SK-N-SH (cell line): ENCODE measurements around the gene TMEM106B. TPM values are rescaled to one million over a fixed set of nuclear protein-coding genes. Genes with fewer than 3 reads are reported as not detected.

Experiments used
- CTCF ChIA-PET: fragments of 300-600, 350-600 bp; formaldehyde crosslinking; extraction: SDS; loops from one replicate; lab custom pipeline; 2021; lab: Yijun Ruan, JAX
- POLR2A ChIA-PET: fragments of 350-600 bp; sonication (Branson Sonifier 250); formaldehyde crosslinking; extraction: SDS; loops from one replicate; lab custom pipeline; 2020; ENCODE audit warnings: antibody characterized with exemption, inconsistent platforms; lab: Yijun Ruan, JAX
- DNase-seq: peaks from one replicate; pipeline ENCODE4 v3.0.0; 2012
- H2AFZ ChIP-seq: fragments of 200-600 bp; sonication (generic); 2 replicates; pipeline ENCODE4 v1.8.1; 2016; ENCODE audit warnings: antibody characterized with exemption, mild to moderate bottlenecking, low read depth
- H3F3A ChIP-seq: fragments of 200-600 bp; sonication (generic); replicated peaks from 2 replicates; pipeline ENCODE3; 2016; ENCODE audit warnings: antibody characterized with exemption, mild to moderate bottlenecking; ENCODE audit not compliant: insufficient read depth
- H3K27ac ChIP-seq, 2 experiments: fragments of 200-500 bp in 1 of 2; fragments of 200-600 bp in 1 of 2; sonication (Bioruptor generic) in 1 of 2; sonication (generic), shearing (Covaris generic) in 1 of 2; 2 replicates each; pipeline versions ENCODE4 v1.5.1 to v1.6.1; 2014 to 2016; ENCODE audit warnings: low read depth in 2 of 2, inconsistent platforms in 1 of 2, low read length in 1 of 2, mild to moderate bottlenecking in 1 of 2, mixed read lengths in 1 of 2
- H3K27me3 ChIP-seq: fragments of 200-600 bp; sonication (generic), shearing (Covaris generic); 2 replicates; pipeline ENCODE4 v1.6.1; 2016; ENCODE audit warnings: mixed run types; ENCODE audit not compliant: insufficient read depth
- H3K36me3 ChIP-seq, 2 experiments: fragments of 200-500 bp in 1 of 2; fragments of 200-600 bp in 1 of 2; sonication (Bioruptor generic) in 1 of 2; sonication (generic) in 1 of 2; replicated peaks in 1 of 2; 2 replicates each; pipeline versions ENCODE3 to v1.5.1; 2014 to 2016; ENCODE audit warnings: low read length in 1 of 2, mild to moderate bottlenecking in 1 of 2; ENCODE audit not compliant: insufficient read depth in 2 of 2, control insufficient read depth in 1 of 2
- H3K4me1 ChIP-seq, 2 experiments: fragments of 200-500 bp in 1 of 2; fragments of 200-600 bp in 1 of 2; sonication (Bioruptor generic) in 1 of 2; sonication (generic), shearing (Covaris generic) in 1 of 2; 2 replicates each; pipeline versions ENCODE4 v1.5.1 to v1.6.1; 2014 to 2016; ENCODE audit warnings: low read depth in 1 of 2, low read length in 1 of 2, mixed run types in 1 of 2; ENCODE audit not compliant: insufficient read depth in 2 of 2, control insufficient read depth in 1 of 2
- H3K4me2 ChIP-seq: fragments of 200-600 bp; sonication (generic), shearing (Covaris generic); 2 replicates; pipeline ENCODE4 v1.6.1; 2017; ENCODE audit warnings: mixed run types
- H3K4me3 ChIP-seq, 2 experiments: fragments of 200-500 bp in 1 of 2; fragments of 200-600 bp in 1 of 2; sonication (Bioruptor generic) in 1 of 2; sonication (generic), shearing (Covaris generic) in 1 of 2; 2 replicates each; pipeline versions ENCODE4 v1.5.1 to v1.8.1; 2014 to 2016; ENCODE audit warnings: low read depth in 2 of 2, inconsistent platforms in 1 of 2, low read length in 1 of 2, mild to moderate bottlenecking in 1 of 2, mixed read lengths in 1 of 2, moderate library complexity in 1 of 2
- H3K79me2 ChIP-seq: fragments of 200-600 bp; sonication (generic); 2 replicates; pipeline ENCODE4 v1.8.1; 2017; ENCODE audit warnings: mild to moderate bottlenecking; ENCODE audit not compliant: insufficient read depth
- H3K9ac ChIP-seq: fragments of 200-600 bp; sonication (generic); 2 replicates; pipeline ENCODE4 v1.6.1; 2017; ENCODE audit warnings: mixed run types
- H3K9me2 ChIP-seq: fragments of 200-600 bp; sonication (generic); 2 replicates; pipeline ENCODE4 v1.6.1; 2017; ENCODE audit warnings: mixed run types
- H3K9me3 ChIP-seq: fragments of 200-600 bp; sonication (generic); 2 replicates; pipeline ENCODE4 v1.6.1; 2017; ENCODE audit warnings: mixed run types, mild to moderate bottlenecking, moderate library complexity
- H4K20me1 ChIP-seq: fragments of 200-600 bp; sonication (generic); 2 replicates; pipeline ENCODE4 v1.6.1; 2017; ENCODE audit warnings: mild to moderate bottlenecking, mixed run types; ENCODE audit not compliant: insufficient read depth
- CHD2 ChIP-seq: fragments of 150-350 bp; IDR thresholded peaks from 2 replicates; pipeline ENCODE4 v1.6.1; 2018; ENCODE audit warnings: low read length; ENCODE audit not compliant: partially characterized antibody
- CTCF ChIP-seq: fragments of 200-600 bp; sonication (generic); IDR thresholded peaks from 2 replicates; pipeline ENCODE4 v1.6.1; 2017; ENCODE audit warnings: antibody characterized with exemption, mild to moderate bottlenecking, moderate library complexity
- ELF1 ChIP-seq: IDR thresholded peaks from 2 replicates; pipeline ENCODE4 v1.4.0; 2012
- EP300 ChIP-seq, 2 experiments: IDR thresholded peaks; 2 replicates each; pipeline versions ENCODE4 v1.4.0 to v1.6.1; 2012; ENCODE audit warnings: borderline replicate concordance in 1 of 2, low read depth in 1 of 2, low read length in 1 of 2
- EZH2phosphoT487 ChIP-seq: fragments of 200-600 bp; sonication (generic); IDR thresholded peaks from 2 replicates; pipeline ENCODE4 v1.6.1; 2017; ENCODE audit warnings: low read depth, mixed run types, mild to moderate bottlenecking, antibody characterized with exemption, moderate library complexity, borderline replicate concordance
- FOXJ3 ChIP-seq: sonication (generic); formaldehyde crosslinking; IDR thresholded peaks from 2 replicates; pipeline ENCODE4 v1.5.1; 2020; ENCODE audit warnings: mild to moderate bottlenecking, missing genetic modification reagents
- FOXM1 ChIP-seq: IDR thresholded peaks from 2 replicates; pipeline ENCODE4 v1.4.0; 2012; ENCODE audit warnings: low read depth, mild to moderate bottlenecking
- GABPA ChIP-seq: IDR thresholded peaks from 2 replicates; pipeline ENCODE4 v1.4.0; 2012; ENCODE audit warnings: low read depth, mild to moderate bottlenecking
- GATA2 ChIP-seq: sonication (generic); formaldehyde crosslinking; IDR thresholded peaks from 2 replicates; pipeline ENCODE4 v1.5.0; 2020; ENCODE audit warnings: mild to moderate bottlenecking, missing genetic modification reagents
- IRF3 ChIP-seq: fragments of 150-350 bp; IDR thresholded peaks from 2 replicates; pipeline ENCODE4 v1.6.1; 2016; ENCODE audit warnings: mild to moderate bottlenecking, low read depth, low read length
- MEF2A ChIP-seq: IDR thresholded peaks from 2 replicates; pipeline ENCODE4 v1.4.0; 2012; ENCODE audit warnings: low read depth, borderline replicate concordance
- NFIC ChIP-seq: IDR thresholded peaks from 2 replicates; pipeline ENCODE4 v1.4.0; 2012; ENCODE audit warnings: borderline replicate concordance
- PBX3 ChIP-seq: IDR thresholded peaks from 2 replicates; pipeline ENCODE4; 2012
- POLR2AphosphoS5 ChIP-seq: IDR thresholded peaks from 2 replicates; pipeline ENCODE4 v1.6.1; 2012; ENCODE audit warnings: low read depth, low read length
- RFX5 ChIP-seq: IDR thresholded peaks from 2 replicates; pipeline ENCODE4 v1.6.1; 2012; ENCODE audit warnings: mild to moderate bottlenecking, improper control_type of control experiment, low read length
- SMC3 ChIP-seq: IDR thresholded peaks from 2 replicates; pipeline ENCODE4 v1.6.1; 2012; ENCODE audit warnings: low read depth, low read length, improper control_type of control experiment
- TCF12 ChIP-seq: IDR thresholded peaks from 2 replicates; pipeline ENCODE4 v1.4.0; 2012
- TEAD4 ChIP-seq: IDR thresholded peaks from 2 replicates; pipeline ENCODE4 v1.4.0; 2012; ENCODE audit warnings: mild to moderate bottlenecking, borderline replicate concordance; ENCODE audit not compliant: insufficient read depth
- USF2 ChIP-seq: fragments of 150-350 bp; IDR thresholded peaks from 2 replicates; pipeline ENCODE4 v1.6.1; 2017; ENCODE audit warnings: antibody characterized with exemption, low read length, low read depth, borderline replicate concordance
- YY1 ChIP-seq: IDR thresholded peaks from 2 replicates; pipeline ENCODE4 v1.4.0; 2012; ENCODE audit warnings: low read depth, mild to moderate bottlenecking
- WGBS: methylation state at CpG from one replicate; pipeline ENCODE4 v1.1.6; 2017; ENCODE audit warnings: low lambda C conversion rate; 5-methylcytosine and 5-hydroxymethylcytosine counted together
- polyA plus RNA-seq, 3 experiments: library from polyadenylated mRNA; depleted of rRNA; stranded (reverse); fragments of >200 nt; gene quantifications; 2 replicates each; pipeline ENCODE4 v1.2.3, GENCODE V29; 2012

Gene TMEM106B
- polyA plus RNA-seq, 1 of the 3 experiments (the other 2 are of a cell fraction): 20.4 TPM

GRCh38 chr7:12207046-12207445, 4.0 kb upstream of the TMEM106B start:
- H3K27ac ChIP-seq: no peak overlapping the region
- ChIA-PET POLR2A (interaction anchor here (0.6 kb wide), 1 partner anchor 1548 kb away, joined by 3 read pairs; no protein-coding TSS in a partner anchor), CTCF (no interaction called here)
- no peak overlapping the region for H2AFZ ChIP-seq
- H3F3A ChIP-seq: no peaks in the 10 kb centered on the region
- H3K9me3 ChIP-seq: no peaks in the 10 kb centered on the region
- H4K20me1 ChIP-seq: no peaks in the 10 kb centered on the region
- 40% methylated on average over 2 of the region's 2 CpGs for WGBS
- H3K27me3 ChIP-seq: 0 out of 2 replicates have a peak, but pooled peaks cover 11% of the 10 kb centered on the region
- H3K36me3 ChIP-seq: no peaks in the 10 kb centered on the region
- TF ChIP-seq USF2: no peak
- TF ChIP-seq FOXM1: no peak
- TF ChIP-seq MEF2A: no peak
- no peak for TF ChIP-seq CHD2
- no peak for TF ChIP-seq PBX3
- TF ChIP-seq TEAD4: no peak
- no peak for TF ChIP-seq EZH2phosphoT487
- no peak for TF ChIP-seq RFX5
- no peak for TF ChIP-seq ELF1
- TF ChIP-seq FOXJ3 (CRISPR knock-in tag): no peak
- TF ChIP-seq GATA2 (CRISPR knock-in tag): no peak
- H3K4me1 ChIP-seq: peaks cover 0 to 6% of the 10 kb centered on the region in 2 experiments; a peak in 2 of 4 replicates
- no peak overlapping the region for H3K4me2 ChIP-seq
- no peak for DNase-seq
- no peaks in the 10 kb centered on the region for H3K9me2 ChIP-seq
- H3K9ac ChIP-seq: no peak overlapping the region
- no peak overlapping the region for H3K4me3 ChIP-seq
- H3K79me2 ChIP-seq: peaks cover 8% of the 10 kb centered on the region

- WGBS: 40% methylated on average over 1 of the region's 1 CpG
Observed at GRCh38 chr7:12209221-12209620, 1.9 kb upstream of the TMEM106B start.

More at GRCh38 chr7:12209221-12209620, 1.9 kb upstream of the TMEM106B start:
- Histone ChIP-seq H2AFZ (no peak overlapping the region), H3K9me3 (no peaks in the 10 kb centered on the region), H3K9ac (no peak overlapping the region), H3K9me2 (no peaks in the 10 kb centered on the region), H3K27me3 (0 out of 2 replicates have a peak, but pooled peaks cover 11% of the 10 kb centered on the region), H3K36me3 (no peaks in the 10 kb centered on the region), H3F3A (no peaks in the 10 kb centered on the region), H3K4me2 (no peak overlapping the region), H3K79me2 (peaks cover 29% of the 10 kb centered on the region), H3K27ac (no peak overlapping the region), H3K4me1 (peaks cover 0 to 16% of the 10 kb centered on the region in 2 experiments; a peak in 2 of 4 replicates), H4K20me1 (peaks cover 3% of the 10 kb centered on the region; the same call in 1 of the 2 replicates), H3K4me3 (no peak overlapping the region)
- DNase-seq: no peak
- ChIA-PET CTCF (interaction anchor here (1.2 kb wide), 1 partner anchor 97 kb away, joined by 4 read pairs; no protein-coding TSS in a partner anchor), POLR2A (no interaction called here)
- TF ChIP-seq CHD2 (no peak), SMC3 (no peak), YY1 (no peak), IRF3 (no peak), EZH2phosphoT487 (no peak), MEF2A (no peak), RFX5 (no peak), POLR2AphosphoS5 (no peak), GATA2 (CRISPR knock-in tag) (no peak), NFIC (no peak), EP300 (IDR thresholded peaks at IDR 0.05; ENCODE audit: borderline replicate concordance in 1 of 2, low read depth in 1 of 2, low read length in 1 of 2) (no peak), CTCF (no peak), GABPA (no peak), TCF12 (no peak)
